ENCODE results near the gene METTL6.
A peak's percentile ranks its signal among the peaks of the same experiment; 100 is the strongest.
"Not testable (repeated sequence)": the region's sequence is repeated elsewhere in the genome, so short reads cannot be mapped to it uniquely, and the experiment has no call there.

The METTL6 gene

GRCh38 chr3:15368561-15369135 lies 58.7 kb downstream of the METTL6 start:
- no peak for TF ChIP-seq CTCF (IDR thresholded peaks at IDR 0.05; ENCODE audit: low read depth, low read length)
- H3K4me3 ChIP-seq (ENCODE audit: low read depth, low read length): no peak overlapping the region
- no peak for DNase-seq (ENCODE audit: low read depth, low spot score)
- in situ Hi-C loops (cut with HindIII; ENCODE audit: low sequenced_read_pairs): no loop called here

GRCh38 chr3:15367059-15367458 lies 60.3 kb downstream of the METTL6 start:
- DNase-seq (ENCODE audit: low read depth, low spot score): no peak
- in situ Hi-C loops (cut with HindIII; ENCODE audit: low sequenced_read_pairs): no loop called here
- no peak for TF ChIP-seq CTCF (IDR thresholded peaks at IDR 0.05; ENCODE audit: low read depth, low read length)
- H3K4me3 ChIP-seq (ENCODE audit: low read depth, low read length): no peak overlapping the region

- DNase-seq (ENCODE audit: low read depth, low spot score); in situ Hi-C loops (cut with HindIII; ENCODE audit: low sequenced_read_pairs); H3K4me3 ChIP-seq (ENCODE audit: low read depth, low read length): not testable (repeated sequence)
These were observed 63.3 kb downstream of the METTL6 start for GRCh38 chr3:15364078-15364477.

GRCh38 chr3:15361494-15362214 lies 65.7 kb downstream of the METTL6 start:
- no peak for TF ChIP-seq CTCF (IDR thresholded peaks at IDR 0.05; ENCODE audit: low read depth, low read length)
- no peak for DNase-seq (ENCODE audit: low read depth, low spot score)
- in situ Hi-C loops (cut with HindIII; ENCODE audit: low sequenced_read_pairs): no loop called here
- H3K4me3 ChIP-seq (ENCODE audit: low read depth, low read length): no peak overlapping the region

GRCh38 chr3:15360788-15361493 lies 66.4 kb downstream of the METTL6 start:
- no peak overlapping the region for H3K4me3 ChIP-seq (ENCODE audit: low read depth, low read length)
- in situ Hi-C loops (cut with HindIII; ENCODE audit: low sequenced_read_pairs): no loop called here
- DNase-seq (ENCODE audit: low read depth, low spot score): peak; percentile 86
- no peak for TF ChIP-seq CTCF (IDR thresholded peaks at IDR 0.05; ENCODE audit: low read depth, low read length)

Data from astrocyte of the spinal cord (primary cell).